HEK293 (cell line): Measurements from ENCODE around the gene MSANTD4.

ENCODE experiments used
- CTCF ChIA-PET: fragments of 350-600 bp; formaldehyde crosslinking; extraction: SDS; loops from one replicate; lab custom pipeline; 2021; ENCODE audit warnings: antibody characterized with exemption; lab: Yijun Ruan, JAX
- POLR2A ChIA-PET: fragments of 300-600 bp; formaldehyde crosslinking; extraction: SDS; loops from one replicate; lab custom pipeline; 2020; ENCODE audit warnings: antibody characterized with exemption, inconsistent platforms; lab: Yijun Ruan, JAX
- H3K27ac ChIP-seq: fragments of 200-500 bp; sonication (Bioruptor generic); 2 replicates; pipeline ENCODE4 v1.5.1; 2014; ENCODE audit warnings: low read depth, low read length, control low read depth, inconsistent platforms; ENCODE audit errors: extremely low read depth
- H3K36me3 ChIP-seq, 2 experiments: fragments of 200-500 bp in 1 of 2; sonication (Bioruptor generic) in 1 of 2; 1 replicate in 1 of 2; 2 replicates in 1 of 2; pipeline ENCODE4 v1.5.1; 2014 to 2017; ENCODE audit warnings: inconsistent platforms in 2 of 2, low read length in 2 of 2; ENCODE audit not compliant: control insufficient read depth in 2 of 2, insufficient read depth in 1 of 2
- H3K4me1 ChIP-seq: fragments of 200-500 bp; sonication (Bioruptor generic); 2 replicates; pipeline ENCODE4 v1.5.1; 2014; ENCODE audit warnings: mild to moderate bottlenecking, low read length, inconsistent platforms; ENCODE audit not compliant: control insufficient read depth, insufficient read depth
- H3K4me3 ChIP-seq: 2 replicates; pipeline ENCODE4 v1.5.1; 2011; ENCODE audit warnings: low read depth, mild to moderate bottlenecking, control low read depth, low read length, moderate library complexity
- H3K9me3 ChIP-seq: fragments of 200-500 bp; sonication (Bioruptor generic); 2 replicates; pipeline ENCODE4 v1.5.1; 2014; ENCODE audit warnings: low read depth, low read length, inconsistent platforms; ENCODE audit not compliant: control insufficient read depth, insufficient read depth
- HOXC10 ChIP-seq: sonication (generic); formaldehyde crosslinking; IDR thresholded peaks from 2 replicates; pipeline ENCODE4 v1.8.1; 2023; ENCODE audit warnings: mild to moderate bottlenecking, missing genetic modification reagents
- REST ChIP-seq: fragments of 450-650 bp; formaldehyde crosslinking; IDR thresholded peaks from 2 replicates; pipeline ENCODE4 v1.5.1; 2016; ENCODE audit warnings: missing biosample characterization, missing genetic modification characterization
- SP2 ChIP-seq: fragments of 450-650 bp; formaldehyde crosslinking; IDR thresholded peaks from 2 replicates; pipeline ENCODE4 v1.5.1; 2016; ENCODE audit warnings: missing biosample characterization, missing genetic modification characterization
- ZBTB1 ChIP-seq: fragments of 450-650 bp; formaldehyde crosslinking; IDR thresholded peaks from 2 replicates; pipeline ENCODE4 v1.5.1; 2016; ENCODE audit warnings: missing biosample characterization, missing genetic modification characterization
- ZIC2 ChIP-seq: fragments of 450-650 bp; formaldehyde crosslinking; IDR thresholded peaks from 2 replicates; pipeline ENCODE4 v1.5.1; 2016; ENCODE audit warnings: missing biosample characterization, missing genetic modification characterization
- ZNF114 ChIP-seq: fragments of 450-650 bp; formaldehyde crosslinking; IDR thresholded peaks from 2 replicates; pipeline ENCODE4 v1.5.0; 2017; ENCODE audit warnings: missing biosample characterization, missing genetic modification characterization
- ZNF140 ChIP-seq: fragments of 450-650 bp; formaldehyde crosslinking; IDR thresholded peaks from 2 replicates; pipeline ENCODE4 v1.5.1; 2016; ENCODE audit warnings: missing biosample characterization, missing genetic modification characterization
- ZNF37A ChIP-seq: fragments of 450-650 bp; IDR thresholded peaks from 2 replicates; pipeline ENCODE4 v1.5.1; 2018; ENCODE audit warnings: missing biosample characterization, missing genetic modification characterization
- ZNF423 ChIP-seq: fragments of 450-650 bp; formaldehyde crosslinking; IDR thresholded peaks from 2 replicates; pipeline ENCODE4 v1.5.1; 2016; ENCODE audit warnings: missing biosample characterization, missing genetic modification characterization
- ZNF571 ChIP-seq: fragments of 450-650 bp; formaldehyde crosslinking; IDR thresholded peaks from 2 replicates; pipeline ENCODE4 v1.5.0; 2017; ENCODE audit warnings: missing biosample characterization, missing genetic modification characterization
- ZNF645 ChIP-seq: fragments of 450-650 bp; formaldehyde crosslinking; IDR thresholded peaks from 2 replicates; pipeline ENCODE4; 2016; ENCODE audit warnings: missing biosample characterization, missing genetic modification characterization
- TF ChIP-seq, protein P1 (sequence below): fragments of 450-650 bp; formaldehyde crosslinking; IDR thresholded peaks from 2 replicates; pipeline ENCODE4 v1.5.1; 2016; ENCODE audit warnings: missing biosample characterization, missing genetic modification characterization
- TF ChIP-seq, protein P2 (sequence below): fragments of 450-650 bp; formaldehyde crosslinking; IDR thresholded peaks from 2 replicates; pipeline ENCODE4 v1.5.1; 2016; ENCODE audit warnings: missing biosample characterization, missing genetic modification characterization

The MSANTD4 gene

GRCh38 chr11:106015066-106015465 lies 7.0 kb downstream of the MSANTD4 start:
- peaks cover 0 to 21% of the 10 kb centered on the region in 2 experiments; a peak in 2 of 3 replicates for H3K36me3 ChIP-seq
- H3K4me3 ChIP-seq: no peak overlapping the region
- no peaks in the 10 kb centered on the region; the same call in 1 of the 2 replicates for H3K4me1 ChIP-seq
- POLR2A ChIA-PET: no interaction called here
- CTCF ChIA-PET: no interaction called here
- H3K27ac ChIP-seq: no peak overlapping the region
- no peaks in the 10 kb centered on the region for H3K9me3 ChIP-seq
- TF ChIP-seq, protein P1, sequence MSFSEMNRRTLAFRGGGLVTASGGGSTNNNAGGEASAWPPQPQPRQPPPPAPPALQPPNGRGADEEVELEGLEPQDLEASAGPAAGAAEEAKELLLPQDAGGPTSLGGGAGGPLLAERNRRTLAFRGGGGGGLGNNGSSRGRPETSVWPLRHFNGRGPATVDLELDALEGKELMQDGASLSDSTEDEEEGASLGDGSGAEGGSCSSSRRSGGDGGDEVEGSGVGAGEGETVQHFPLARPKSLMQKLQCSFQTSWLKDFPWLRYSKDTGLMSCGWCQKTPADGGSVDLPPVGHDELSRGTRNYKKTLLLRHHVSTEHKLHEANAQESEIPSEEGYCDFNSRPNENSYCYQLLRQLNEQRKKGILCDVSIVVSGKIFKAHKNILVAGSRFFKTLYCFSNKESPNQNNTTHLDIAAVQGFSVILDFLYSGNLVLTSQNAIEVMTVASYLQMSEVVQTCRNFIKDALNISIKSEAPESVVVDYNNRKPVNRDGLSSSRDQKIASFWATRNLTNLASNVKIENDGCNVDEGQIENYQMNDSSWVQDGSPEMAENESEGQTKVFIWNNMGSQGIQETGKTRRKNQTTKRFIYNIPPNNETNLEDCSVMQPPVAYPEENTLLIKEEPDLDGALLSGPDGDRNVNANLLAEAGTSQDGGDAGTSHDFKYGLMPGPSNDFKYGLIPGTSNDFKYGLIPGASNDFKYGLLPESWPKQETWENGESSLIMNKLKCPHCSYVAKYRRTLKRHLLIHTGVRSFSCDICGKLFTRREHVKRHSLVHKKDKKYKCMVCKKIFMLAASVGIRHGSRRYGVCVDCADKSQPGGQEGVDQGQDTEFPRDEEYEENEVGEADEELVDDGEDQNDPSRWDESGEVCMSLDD (tag by site-specific recombination): no peak

GRCh38 chr11:106014620-106015019 lies 7.4 kb downstream of the MSANTD4 start:
- Histone ChIP-seq H3K4me1 (no peaks in the 10 kb centered on the region; the same call in 1 of the 2 replicates), H3K9me3 (no peaks in the 10 kb centered on the region), H3K4me3 (no peak overlapping the region), H3K36me3 (peaks cover 0 to 23% of the 10 kb centered on the region in 2 experiments; a peak in 2 of 3 replicates), H3K27ac (no peak overlapping the region)
- ChIA-PET CTCF (no interaction called here), POLR2A (no interaction called here)
- no peak for TF ChIP-seq ZNF571 (tag by site-specific recombination)
- no peak for TF ChIP-seq HOXC10 (CRISPR knock-in tag)
- TF ChIP-seq REST: no peak
- TF ChIP-seq ZNF37A (tag by site-specific recombination): no peak
- TF ChIP-seq, protein P2, sequence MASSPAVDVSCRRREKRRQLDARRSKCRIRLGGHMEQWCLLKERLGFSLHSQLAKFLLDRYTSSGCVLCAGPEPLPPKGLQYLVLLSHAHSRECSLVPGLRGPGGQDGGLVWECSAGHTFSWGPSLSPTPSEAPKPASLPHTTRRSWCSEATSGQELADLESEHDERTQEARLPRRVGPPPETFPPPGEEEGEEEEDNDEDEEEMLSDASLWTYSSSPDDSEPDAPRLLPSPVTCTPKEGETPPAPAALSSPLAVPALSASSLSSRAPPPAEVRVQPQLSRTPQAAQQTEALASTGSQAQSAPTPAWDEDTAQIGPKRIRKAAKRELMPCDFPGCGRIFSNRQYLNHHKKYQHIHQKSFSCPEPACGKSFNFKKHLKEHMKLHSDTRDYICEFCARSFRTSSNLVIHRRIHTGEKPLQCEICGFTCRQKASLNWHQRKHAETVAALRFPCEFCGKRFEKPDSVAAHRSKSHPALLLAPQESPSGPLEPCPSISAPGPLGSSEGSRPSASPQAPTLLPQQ (tag by site-specific recombination): no peak
- TF ChIP-seq ZNF140 (tag by site-specific recombination): no peak

DNA sequence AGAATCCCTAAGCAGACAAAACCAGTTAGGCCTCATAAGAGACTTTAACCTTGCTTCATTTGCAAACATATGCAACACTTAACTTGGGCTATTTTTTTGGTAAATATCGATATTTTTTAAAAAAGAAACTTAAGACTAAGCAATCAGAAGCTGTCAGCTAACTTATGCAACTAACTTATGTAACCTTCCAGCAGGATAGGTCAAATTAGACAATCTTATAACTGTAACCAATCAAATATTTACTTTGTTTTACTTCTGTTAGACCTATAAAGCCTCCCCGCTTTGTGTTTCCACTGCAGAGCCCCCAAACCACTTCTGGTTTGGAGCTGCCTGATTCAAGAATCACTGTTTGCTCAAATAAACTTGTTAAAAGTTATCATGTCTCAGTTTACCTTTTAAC lies 8.0 kb downstream of the MSANTD4 start:
- TF ChIP-seq ZBTB1 (tag by site-specific recombination): no peak
- no peak for TF ChIP-seq ZNF645 (tag by site-specific recombination)
- no peak for TF ChIP-seq SP2
- TF ChIP-seq ZNF114 (tag by site-specific recombination): no peak
- TF ChIP-seq ZNF423 (tag by site-specific recombination): no peak
- no peak for TF ChIP-seq ZIC2 (tag by site-specific recombination)
- CTCF ChIA-PET: interaction anchor here (0.5 kb wide), 1 partner anchor 508 kb away, joined by 3 read pairs; no protein-coding TSS in a partner anchor
- Histone ChIP-seq H3K36me3 (peaks cover 0 to 25% of the 10 kb centered on the region in 2 experiments; a peak in 2 of 3 replicates), H3K9me3 (no peaks in the 10 kb centered on the region), H3K4me3 (no peak overlapping the region), H3K27ac (no peak overlapping the region), H3K4me1 (no peaks in the 10 kb centered on the region; the same call in 1 of the 2 replicates)
- POLR2A ChIA-PET: no interaction called here
